ENCODE results near the gene POLDIP2.

- TF ChIP-seq MAFK (IDR thresholded peaks at IDR 0.05; ENCODE audit: low read depth, low read length) (no peak), CTCF (conservative IDR thresholded peaks at IDR 0.05; ENCODE audit: low read depth, low read length) (no peak), MAZ (IDR thresholded peaks at IDR 0.05; ENCODE audit: borderline replicate concordance, low read depth, low read length) (no peak), RFX5 (IDR thresholded peaks at IDR 0.05; ENCODE audit: low read depth, low read length) (no peak), POLR2A (IDR thresholded peaks at IDR 0.05; ENCODE audit: low read depth, low read length) (no peak), CHD1 (IDR thresholded peaks at IDR 0.05; ENCODE audit: low read depth, low read length) (no peak), CEBPB (IDR thresholded peaks at IDR 0.05; ENCODE audit: low read depth, low read length) (no peak), FOS (IDR thresholded peaks at IDR 0.05; ENCODE audit: low read depth, low read length) (no peak), RAD21 (IDR thresholded peaks at IDR 0.05; ENCODE audit: low read length) (no peak), SMC3 (IDR thresholded peaks at IDR 0.05; ENCODE audit: low read depth, low read length) (no peak), USF2 (IDR thresholded peaks at IDR 0.05; ENCODE audit: low read depth, low read length) (no peak), MXI1 (IDR thresholded peaks at IDR 0.05; ENCODE audit: borderline replicate concordance, low read depth, low read length) (no peak), BHLHE40 (IDR thresholded peaks at IDR 0.05; ENCODE audit: low read depth, low read length) (no peak), RCOR1 (IDR thresholded peaks at IDR 0.05; ENCODE audit: insufficient replicate concordance, low read length) (no peak)
Observed at GRCh38 chr17:28364665-28365363, 7.5 kb upstream of the POLDIP2 start, which contains the start of gene SEBOX.

Measured in IMR-90 (cell line).